Osteocyte (in vitro differentiated cells): ENCODE results near the gene ZNF385A. TPM values are rescaled to one million over a fixed set of nuclear protein-coding genes. Genes with fewer than 3 reads are reported as not detected.

Experiments
- DNase-seq: peaks from one replicate; pipeline ENCODE4 v3.0.0; 2021; ENCODE audit warnings: mixed read lengths; ENCODE audit not compliant: unreplicated experiment; ENCODE audit errors: extremely low spot score
- H3K27ac Mint-ChIP-seq: one replicate; pipeline ENCODE4 v1.8.0; 2021; ENCODE audit warnings: mild to moderate bottlenecking, mixed read lengths; ENCODE audit not compliant: unreplicated experiment
- H3K27me3 Mint-ChIP-seq: one replicate; pipeline ENCODE4 v1.8.0; 2021; ENCODE audit warnings: mixed read lengths; ENCODE audit not compliant: unreplicated experiment
- H3K36me3 Mint-ChIP-seq: one replicate; pipeline ENCODE4 v1.8.0; 2021; ENCODE audit warnings: mixed read lengths; ENCODE audit not compliant: unreplicated experiment
- H3K4me1 Mint-ChIP-seq: one replicate; pipeline ENCODE4 v1.8.0; 2021; ENCODE audit warnings: mixed read lengths; ENCODE audit not compliant: unreplicated experiment
- H3K4me3 Mint-ChIP-seq: one replicate; pipeline ENCODE4 v1.8.0; 2021; ENCODE audit warnings: mild to moderate bottlenecking, moderate library complexity, mixed read lengths; ENCODE audit not compliant: unreplicated experiment
- H3K9me3 Mint-ChIP-seq: one replicate; pipeline ENCODE4 v1.8.0; 2021; ENCODE audit warnings: mixed read lengths; ENCODE audit not compliant: unreplicated experiment
- CTCF ChIP-seq: fragments of 200-600 bp; sonication (generic); IDR thresholded peaks from 2 replicates; pipeline ENCODE4 v1.5.0; 2021; ENCODE audit warnings: antibody characterized with exemption, mild to moderate bottlenecking, moderate library complexity
- total RNA-seq: library from RNA; stranded (reverse); gene quantifications from 2 replicates; pipeline ENCODE4 v1.2.1, GENCODE V29; 2021

ZNF385A gene
- total RNA-seq, 1 donor from 2014 or later, result 12.3 TPM

GRCh38 chr12:54388237-54389133 lies 4.0 kb upstream of the ZNF385A start:
- Mint-ChIP-seq H3K27me3 (no peaks in the 10 kb centered on the region), H3K4me1 (peaks cover 28% of the 10 kb centered on the region), H3K9me3 (no peaks in the 10 kb centered on the region), H3K36me3 (no peaks in the 10 kb centered on the region), H3K27ac (no peak overlapping the region), H3K4me3 (no peak overlapping the region)
- DNase-seq, result no peak
- TF ChIP-seq CTCF, result no peak

- Mint-ChIP-seq H3K27me3 (no peaks in the 10 kb centered on the region), H3K4me1 (peaks cover 28% of the 10 kb centered on the region), H3K9me3 (no peaks in the 10 kb centered on the region), H3K4me3 (no peak overlapping the region), H3K27ac (no peak overlapping the region), H3K36me3 (no peaks in the 10 kb centered on the region)
- TF ChIP-seq CTCF, result no peak
- DNase-seq, result no peak
Observed at GRCh38 chr12:54387114-54387467, 2.6 kb upstream of the ZNF385A start.

GRCh38 chr12:54386403-54387113 lies 2.0 kb upstream of the ZNF385A start:
- Mint-ChIP-seq H3K27ac (no peak overlapping the region), H3K36me3 (no peaks in the 10 kb centered on the region), H3K27me3 (no peaks in the 10 kb centered on the region), H3K4me1 (peaks cover 24% of the 10 kb centered on the region), H3K9me3 (no peaks in the 10 kb centered on the region), H3K4me3 (no peak overlapping the region)
- TF ChIP-seq CTCF, result no peak
- DNase-seq, result no peak

- Mint-ChIP-seq H3K9me3 (no peaks in the 10 kb centered on the region), H3K27ac (no peak overlapping the region), H3K4me1 (peaks cover 23% of the 10 kb centered on the region), H3K27me3 (no peaks in the 10 kb centered on the region), H3K36me3 (no peaks in the 10 kb centered on the region), H3K4me3 (no peak overlapping the region)
- no peak for DNase-seq
- TF ChIP-seq CTCF, result no peak
Observed at GRCh38 chr12:54385251-54385914, 850 bp upstream of the ZNF385A start.
